ENCODE results near the gene OBI1. TPM values are rescaled to one million over a fixed set of nuclear protein-coding genes. Genes with fewer than 3 reads are reported as not detected.

The OBI1 gene
- total RNA-seq, 3 donors from 2014 or later (not counting 1 experiment from before 2014, with no cell fraction given): 4.9 to 7.8 (median 5.1) TPM

DNA sequence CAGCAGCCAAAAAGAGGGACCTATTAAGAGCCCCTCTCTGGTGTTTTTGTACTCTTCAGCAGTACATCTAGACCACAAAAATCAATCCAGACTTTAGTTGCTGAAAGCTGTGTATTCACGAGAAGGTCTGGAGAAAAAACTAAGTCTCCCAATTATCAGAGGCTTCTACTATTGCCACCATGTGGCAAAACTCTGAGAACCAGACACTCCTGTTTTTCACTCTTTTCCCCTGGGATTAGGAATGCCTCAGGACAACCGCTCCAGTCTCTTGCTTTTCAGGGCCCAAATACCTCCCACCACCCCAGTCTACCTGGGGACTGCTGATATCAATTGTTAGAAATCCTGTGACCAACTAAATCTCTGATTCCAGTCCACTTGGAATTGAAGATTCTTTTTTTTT is 30.1 kb upstream of the OBI1 start:
- Mint-ChIP-seq H3K4me3 (no peak overlapping the region), H3K27me3 (ENCODE audit: low read depth in 2 of 2) (peaks cover 5 to 30% of the 10 kb centered on the region in 2 donors), H3K36me3 (no peaks in the 10 kb centered on the region), H3K4me1 (no peaks in the 10 kb centered on the region), H3K9me3 (no peaks in the 10 kb centered on the region), H3K27ac (no peak overlapping the region)
- intact Hi-C loops (cut with micrococcal nuclease): no loop called here
- no peak for ATAC-seq
- no peak overlapping the region for H3K4me3 ChIP-seq (ENCODE audit: low read length)
- WGBS (ENCODE audit: insufficient coverage): 95% methylated on average over 2 of the region's 2 CpGs
- no peaks in the 10 kb centered on the region for H3K36me3 ChIP-seq (ENCODE audit: control insufficient read depth, insufficient read depth, low read length)
- H3K9me3 ChIP-seq (ENCODE audit: control insufficient read depth, insufficient read depth, low read length): no peaks in the 10 kb centered on the region
- peaks cover 2% of the 10 kb centered on the region for H3K27me3 ChIP-seq (ENCODE audit: control insufficient read depth, insufficient read depth, low read length)
- H3K27ac ChIP-seq (ENCODE audit: low read length): no peak overlapping the region
- TF ChIP-seq, protein P1, sequence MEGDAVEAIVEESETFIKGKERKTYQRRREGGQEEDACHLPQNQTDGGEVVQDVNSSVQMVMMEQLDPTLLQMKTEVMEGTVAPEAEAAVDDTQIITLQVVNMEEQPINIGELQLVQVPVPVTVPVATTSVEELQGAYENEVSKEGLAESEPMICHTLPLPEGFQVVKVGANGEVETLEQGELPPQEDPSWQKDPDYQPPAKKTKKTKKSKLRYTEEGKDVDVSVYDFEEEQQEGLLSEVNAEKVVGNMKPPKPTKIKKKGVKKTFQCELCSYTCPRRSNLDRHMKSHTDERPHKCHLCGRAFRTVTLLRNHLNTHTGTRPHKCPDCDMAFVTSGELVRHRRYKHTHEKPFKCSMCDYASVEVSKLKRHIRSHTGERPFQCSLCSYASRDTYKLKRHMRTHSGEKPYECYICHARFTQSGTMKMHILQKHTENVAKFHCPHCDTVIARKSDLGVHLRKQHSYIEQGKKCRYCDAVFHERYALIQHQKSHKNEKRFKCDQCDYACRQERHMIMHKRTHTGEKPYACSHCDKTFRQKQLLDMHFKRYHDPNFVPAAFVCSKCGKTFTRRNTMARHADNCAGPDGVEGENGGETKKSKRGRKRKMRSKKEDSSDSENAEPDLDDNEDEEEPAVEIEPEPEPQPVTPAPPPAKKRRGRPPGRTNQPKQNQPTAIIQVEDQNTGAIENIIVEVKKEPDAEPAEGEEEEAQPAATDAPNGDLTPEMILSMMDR (IDR thresholded peaks at IDR 0.05): no peak
- no peaks in the 10 kb centered on the region for H3K4me1 ChIP-seq (ENCODE audit: control insufficient read depth, insufficient read depth, low read length)
- DNase-seq: no peak

DNA sequence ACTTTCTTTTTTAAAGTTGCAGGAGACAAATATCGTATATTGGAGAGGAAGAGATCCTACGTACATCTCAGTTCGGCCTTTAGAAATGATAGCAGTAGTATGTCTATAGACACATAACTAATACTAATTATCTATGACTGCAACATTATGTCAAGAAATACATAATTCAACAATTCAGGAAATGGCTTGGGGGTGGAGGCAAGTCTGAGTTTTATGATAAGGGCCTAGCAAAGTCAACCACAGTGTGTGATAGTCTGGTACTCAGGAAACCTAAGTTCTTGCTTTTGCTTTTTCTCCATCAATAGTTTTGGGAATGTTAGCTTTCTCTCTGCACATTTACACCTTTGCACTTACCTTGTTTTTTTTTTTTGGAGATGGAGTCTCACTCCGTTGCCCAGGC is 27.5 kb upstream of the OBI1 start:
- DNase-seq: no peak
- no peak overlapping the region for H3K4me3 Mint-ChIP-seq
- no peaks in the 10 kb centered on the region for H3K36me3 Mint-ChIP-seq
- no peaks in the 10 kb centered on the region for H3K4me1 Mint-ChIP-seq
- ATAC-seq: no peak
- no peak overlapping the region for H3K4me3 ChIP-seq (ENCODE audit: low read length)
- WGBS (ENCODE audit: insufficient coverage): 83% methylated on average over 1 of the region's 4 CpGs
- peaks cover 20 to 29% of the 10 kb centered on the region in 2 donors for H3K27me3 Mint-ChIP-seq (ENCODE audit: low read depth in 2 of 2)
- intact Hi-C loops (cut with micrococcal nuclease): no loop called here
- H3K27ac ChIP-seq (ENCODE audit: low read length): no peak overlapping the region
- no peaks in the 10 kb centered on the region for H3K27me3 ChIP-seq (ENCODE audit: control insufficient read depth, insufficient read depth, low read length)
- TF ChIP-seq, protein P1 (IDR thresholded peaks at IDR 0.05): no peak
- peaks cover 0 to 2% of the 10 kb centered on the region in 2 donors for H3K9me3 Mint-ChIP-seq
- no peak overlapping the region for H3K27ac Mint-ChIP-seq
- H3K4me1 ChIP-seq (ENCODE audit: control insufficient read depth, insufficient read depth, low read length): no peaks in the 10 kb centered on the region
- no peaks in the 10 kb centered on the region for H3K36me3 ChIP-seq (ENCODE audit: control insufficient read depth, insufficient read depth, low read length)
- H3K9me3 ChIP-seq (ENCODE audit: control insufficient read depth, insufficient read depth, low read length): no peaks in the 10 kb centered on the region

DNA sequence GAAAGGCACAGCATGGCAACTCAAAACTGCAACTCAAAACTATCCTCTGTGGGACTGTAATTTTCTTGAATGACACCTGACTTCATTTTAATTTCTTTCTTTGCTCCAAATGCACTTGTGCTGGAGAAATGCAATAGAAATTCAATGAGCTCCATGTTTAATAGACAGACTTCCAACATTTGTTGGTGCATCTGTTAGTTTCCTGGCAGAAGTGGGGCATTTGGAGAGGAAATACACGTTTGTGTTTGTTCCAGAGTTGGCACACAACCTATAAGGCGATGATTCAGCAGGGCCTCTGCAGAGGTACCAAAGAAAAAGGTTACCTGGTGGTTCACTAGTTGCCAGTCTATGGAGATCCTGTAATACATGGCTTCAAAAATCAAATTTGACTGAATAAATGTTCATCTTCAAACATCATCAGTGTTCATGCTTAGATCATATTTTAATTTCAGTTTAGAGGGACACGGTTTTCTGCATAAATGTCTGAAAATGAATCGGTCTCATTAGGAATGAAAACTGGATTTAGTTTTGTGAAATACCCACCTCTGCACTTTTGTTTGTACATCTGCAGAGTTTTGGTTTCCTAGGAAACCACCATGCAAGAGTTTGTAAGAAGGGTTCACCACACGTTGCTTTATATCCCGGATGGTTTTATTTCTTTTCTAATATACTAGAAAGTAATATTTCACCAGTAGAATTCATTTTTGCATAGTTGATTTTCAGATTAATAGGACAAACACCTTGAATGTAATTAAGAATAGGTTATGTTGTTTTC is 21.8 kb upstream of the OBI1 start:
- no peaks in the 10 kb centered on the region for H3K4me1 ChIP-seq (ENCODE audit: control insufficient read depth, insufficient read depth, low read length)
- Mint-ChIP-seq H3K4me1 (no peaks in the 10 kb centered on the region), H3K9me3 (peaks cover 0 to 2% of the 10 kb centered on the region in 2 donors), H3K27me3 (ENCODE audit: low read depth in 2 of 2) (peaks cover 18 to 27% of the 10 kb centered on the region in 2 donors), H3K27ac (no peak overlapping the region), H3K4me3 (no peak overlapping the region), H3K36me3 (no peaks in the 10 kb centered on the region)
- ATAC-seq (no peak), DNase-seq (no peak)
- no peak overlapping the region for H3K4me3 ChIP-seq (ENCODE audit: low read length)
- intact Hi-C loops (cut with micrococcal nuclease): no loop called here
- H3K27ac ChIP-seq (ENCODE audit: low read length): no peak overlapping the region
- WGBS (ENCODE audit: insufficient coverage): 30% methylated on average over 4 of the region's 6 CpGs
- no peaks in the 10 kb centered on the region for H3K27me3 ChIP-seq (ENCODE audit: control insufficient read depth, insufficient read depth, low read length)
- TF ChIP-seq, protein P1 (IDR thresholded peaks at IDR 0.05): no peak
- H3K36me3 ChIP-seq (ENCODE audit: control insufficient read depth, insufficient read depth, low read length): no peaks in the 10 kb centered on the region
- H3K9me3 ChIP-seq (ENCODE audit: control insufficient read depth, insufficient read depth, low read length): no peaks in the 10 kb centered on the region
